PC-9 (cell line): Measurements from ENCODE around the gene MAMLD1. TPM values are rescaled to one million over a fixed set of nuclear protein-coding genes. Genes with fewer than 3 reads are reported as not detected.

Experiments
- BruUV-seq: library from RNA; stranded (reverse); fragments of 400-500 nt; replicated peaks from 2 replicates; lab custom pipeline; 2021; lab: Mats Ljungman, UMichigan
- CTCF ChIA-PET: fragments of 300-600 bp; sonication (Branson Sonifier 250); formaldehyde crosslinking; loops from one replicate; lab custom pipeline; 2022; ENCODE audit warnings: antibody characterized with exemption; lab: Charles Lee
- POLR2A ChIA-PET: fragments of 300-600 bp; sonication (Branson Sonifier 250); formaldehyde crosslinking; loops from one replicate; lab custom pipeline; 2022; ENCODE audit warnings: antibody characterized with exemption; ENCODE audit not compliant: unreplicated experiment; lab: Charles Lee
- DNase-seq, 2 experiments: peaks; one replicate each; pipeline versions ENCODE4 v3.0.0 to v3.0.0-alpha.2; 2015 to 2022; ENCODE audit warnings: mixed read lengths in 1 of 2
- H2AFZ ChIP-seq: fragments of 200-600 bp; sonication (generic); 2 replicates; pipeline ENCODE4 v1.8.1; 2017; ENCODE audit warnings: antibody characterized with exemption
- H3F3A ChIP-seq: fragments of 200-600 bp; sonication (generic); 2 replicates; pipeline ENCODE4 v1.8.1; 2017; ENCODE audit warnings: antibody characterized with exemption, mild to moderate bottlenecking, low read depth; ENCODE audit not compliant: insufficient read depth
- H3K27ac ChIP-seq: fragments of 200-600 bp; sonication (generic); 2 replicates; pipeline ENCODE4 v1.6.1; 2016; ENCODE audit warnings: mixed run types
- H3K27me3 ChIP-seq: fragments of 200-600 bp; sonication (generic); 2 replicates; pipeline ENCODE4 v1.6.1; 2016; ENCODE audit warnings: low read depth, mixed run types; ENCODE audit not compliant: insufficient read depth
- H3K36me3 ChIP-seq: fragments of 200-600 bp; sonication (generic); 2 replicates; pipeline ENCODE4 v1.6.1; 2016; ENCODE audit warnings: low read depth, mixed run types
- H3K4me1 ChIP-seq: fragments of 200-600 bp; sonication (generic); replicated peaks from 2 replicates; pipeline ENCODE4 v1.6.1; 2016; ENCODE audit warnings: mixed run types; ENCODE audit not compliant: insufficient read depth
- H3K4me2 ChIP-seq: fragments of 200-600 bp; sonication (generic); 2 replicates; pipeline ENCODE4 v1.6.1; 2017; ENCODE audit warnings: mixed run types
- H3K4me3 ChIP-seq: fragments of 200-600 bp; sonication (generic); 2 replicates; pipeline ENCODE4 v1.6.1; 2016; ENCODE audit warnings: mixed run types
- H3K79me2 ChIP-seq: fragments of 200-600 bp; sonication (generic); 2 replicates; pipeline ENCODE4 v1.6.1; 2017; ENCODE audit warnings: low read depth, mixed run types
- H3K9me2 ChIP-seq: fragments of 200-600 bp; sonication (generic); 2 replicates; pipeline ENCODE4 v1.8.1; 2017; ENCODE audit warnings: mild to moderate bottlenecking; ENCODE audit not compliant: insufficient read depth
- H3K9me3 ChIP-seq: fragments of 200-600 bp; sonication (generic); 2 replicates; pipeline ENCODE4 v1.8.1; 2016; ENCODE audit warnings: low read depth; ENCODE audit not compliant: insufficient read depth
- H4K20me1 ChIP-seq: fragments of 200-600 bp; sonication (generic); 2 replicates; pipeline ENCODE4 v1.8.1; 2017; ENCODE audit not compliant: insufficient read depth
- CTCF ChIP-seq: fragments of 200-600 bp; sonication (generic); conservative IDR thresholded peaks from 2 replicates; pipeline ENCODE4 v1.6.1; 2017; ENCODE audit warnings: mixed run types, antibody characterized with exemption, mild to moderate bottlenecking, moderate library complexity
- EZH2 ChIP-seq: fragments of 200-600 bp; sonication (generic); IDR thresholded peaks from 2 replicates; pipeline ENCODE4 v1.8.0; 2017; ENCODE audit warnings: antibody characterized with exemption, low read depth
- intact Hi-C: fragments of 100-400 bp; cut with micrococcal nuclease; formaldehyde crosslinking; loops from one replicate; pipeline ENCODE4 v1.10.0; 2022; ENCODE audit not compliant: unreplicated experiment
- total RNA-seq: library from RNA; stranded (reverse); gene quantifications from 2 replicates; pipeline ENCODE4 v1.2.3, GENCODE V29; 2021

MAMLD1 gene
- total RNA-seq, 1 experiment from 2014 or later = 2.5 TPM

GRCh38 chrX:150526692-150527091 is 163.6 kb downstream of the MAMLD1 start:
- no peak for DNase-seq
- ChIA-PET POLR2A (no interaction called here), CTCF (no interaction called here)
- TF ChIP-seq EZH2 = no peak
- no peak for TF ChIP-seq CTCF
- Histone ChIP-seq H3K4me2 (no peak overlapping the region), H4K20me1 (no peaks in the 10 kb centered on the region), H2AFZ (no peak overlapping the region), H3K79me2 (no peaks in the 10 kb centered on the region), H3K4me3 (no peak overlapping the region), H3K27ac (no peak overlapping the region), H3K4me1 (no peaks in the 10 kb centered on the region), H3K9me2 (no peaks in the 10 kb centered on the region), H3K27me3 (peaks cover 4% of the 10 kb centered on the region; the same call in 1 of the 2 replicates), H3K9me3 (no peaks in the 10 kb centered on the region), H3F3A (no peaks in the 10 kb centered on the region), H3K36me3 (no peaks in the 10 kb centered on the region)
- BruUV-seq = no TSS peak
- intact Hi-C loops = no loop called here

- H3K4me1 ChIP-seq = no peaks in the 10 kb centered on the region
- H4K20me1 ChIP-seq = no peaks in the 10 kb centered on the region
- peaks cover 4% of the 10 kb centered on the region; the same call in 1 of the 2 replicates for H3K27me3 ChIP-seq
- no peaks in the 10 kb centered on the region for H3K9me3 ChIP-seq
- no peaks in the 10 kb centered on the region for H3K79me2 ChIP-seq
- no TSS peak for BruUV-seq
- no peak overlapping the region for H3K4me3 ChIP-seq
- TF ChIP-seq CTCF = no peak
- TF ChIP-seq EZH2 = no peak
- intact Hi-C loops = no loop called here
- ChIA-PET CTCF (no interaction called here), POLR2A (no interaction called here)
- H3K4me2 ChIP-seq = no peak overlapping the region
- H2AFZ ChIP-seq = no peak overlapping the region
- no peaks in the 10 kb centered on the region for H3K9me2 ChIP-seq
- no peaks in the 10 kb centered on the region for H3F3A ChIP-seq
- DNase-seq = no peak
- no peaks in the 10 kb centered on the region for H3K36me3 ChIP-seq
- H3K27ac ChIP-seq = no peak overlapping the region
These were observed 164.0 kb downstream of the MAMLD1 start for GRCh38 chrX:150527108-150527507.

- BruUV-seq = no TSS peak
- CTCF ChIA-PET = no interaction called here
- no peaks in the 10 kb centered on the region for H4K20me1 ChIP-seq
- H3K9me2 ChIP-seq = no peaks in the 10 kb centered on the region
- no peaks in the 10 kb centered on the region for H3K79me2 ChIP-seq
- no peaks in the 10 kb centered on the region for H3K36me3 ChIP-seq
- no peaks in the 10 kb centered on the region for H3K9me3 ChIP-seq
- H2AFZ ChIP-seq = no peak overlapping the region
- no peak for DNase-seq
- no peaks in the 10 kb centered on the region for H3K4me1 ChIP-seq
- H3K4me2 ChIP-seq = no peak overlapping the region
- H3K27ac ChIP-seq = no peak overlapping the region
- no peak overlapping the region for H3K4me3 ChIP-seq
- no peaks in the 10 kb centered on the region for H3K27me3 ChIP-seq
- TF ChIP-seq EZH2 (no peak), CTCF (no peak)
- H3F3A ChIP-seq = no peaks in the 10 kb centered on the region
- POLR2A ChIA-PET = no interaction called here
- intact Hi-C loops = no loop called here
These were observed 166.5 kb downstream of the MAMLD1 start for GRCh38 chrX:150529587-150529986.
